ENCODE data around the gene INVS.
"Not testable (repeated sequence)": the region's sequence is repeated elsewhere in the genome, so short reads cannot be mapped to it uniquely, and the experiment has no call there.

INVS gene

DNA sequence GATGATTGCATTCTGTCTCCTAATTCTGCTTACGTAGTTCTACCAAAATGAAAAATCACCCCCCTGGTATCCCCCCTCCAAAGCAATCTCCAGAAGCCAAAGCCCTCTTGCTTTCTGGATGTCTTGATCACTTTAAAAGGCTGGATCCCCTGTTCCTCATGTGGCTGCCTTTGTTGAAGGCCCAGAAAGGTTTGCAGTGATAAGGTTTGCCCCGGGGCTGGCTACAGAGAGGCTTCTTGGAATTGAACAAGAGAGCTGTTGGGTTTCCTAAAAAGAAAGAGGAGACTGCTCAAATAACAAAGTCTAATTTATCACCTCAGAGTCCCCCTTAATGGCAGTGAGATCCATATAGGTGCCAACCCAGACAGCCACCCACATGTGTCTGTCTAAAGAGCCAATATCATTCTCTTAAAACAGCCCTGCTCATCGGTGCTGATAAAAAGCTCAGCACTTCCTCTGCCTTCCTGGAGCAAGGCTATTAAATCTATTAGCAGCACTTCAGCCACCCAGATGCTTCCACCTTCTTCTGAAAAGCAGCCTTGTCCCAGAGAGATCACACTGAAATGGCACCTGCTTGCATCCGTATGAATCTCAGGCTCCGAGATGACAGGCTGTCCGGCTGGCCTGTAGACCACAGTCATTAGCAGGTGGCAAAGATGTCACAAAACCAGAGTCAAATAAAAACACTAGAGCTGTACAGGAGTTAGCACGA is 182.8 kb downstream of the INVS start:
- DNase-seq, result no peak

DNA sequence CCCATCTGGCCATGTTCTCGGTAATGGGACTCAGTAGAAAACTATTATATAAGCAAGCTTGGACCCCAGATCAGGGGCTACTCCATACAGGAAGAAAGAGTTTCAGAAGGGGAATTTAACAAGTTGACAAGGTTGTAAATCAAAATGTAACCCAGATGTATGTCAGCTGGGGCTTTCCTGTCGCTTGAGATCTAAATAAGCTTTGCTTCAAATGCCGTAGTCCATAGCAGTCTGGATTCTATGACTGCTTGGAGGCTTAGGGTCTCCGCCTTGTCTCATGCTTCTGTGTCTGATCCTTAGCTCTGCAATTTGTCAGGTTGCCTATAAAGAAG is 183.3 kb downstream of the INVS start:
- DNase-seq, result no peak

DNA sequence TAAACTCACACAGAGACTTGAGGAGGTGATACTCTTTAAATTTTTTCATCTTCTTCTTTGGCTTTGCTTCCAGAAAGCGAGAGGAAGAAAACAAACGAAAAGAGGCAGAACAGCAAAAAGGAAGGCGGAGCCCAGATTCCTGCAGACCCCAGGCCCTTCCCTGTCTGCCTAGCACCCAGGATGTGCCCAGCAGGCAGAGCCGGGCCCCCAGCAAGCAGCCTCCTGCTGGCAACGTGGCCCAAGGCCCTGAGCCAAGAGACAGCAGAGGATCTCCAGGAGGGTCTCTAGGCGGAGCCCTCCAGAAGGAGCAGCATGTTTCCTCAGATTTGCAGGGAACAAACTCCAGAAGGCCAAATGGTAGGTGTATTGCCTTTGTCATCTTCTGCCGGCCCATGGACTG is 185.2 kb downstream of the INVS start:
- DNase-seq, result no peak

DNA sequence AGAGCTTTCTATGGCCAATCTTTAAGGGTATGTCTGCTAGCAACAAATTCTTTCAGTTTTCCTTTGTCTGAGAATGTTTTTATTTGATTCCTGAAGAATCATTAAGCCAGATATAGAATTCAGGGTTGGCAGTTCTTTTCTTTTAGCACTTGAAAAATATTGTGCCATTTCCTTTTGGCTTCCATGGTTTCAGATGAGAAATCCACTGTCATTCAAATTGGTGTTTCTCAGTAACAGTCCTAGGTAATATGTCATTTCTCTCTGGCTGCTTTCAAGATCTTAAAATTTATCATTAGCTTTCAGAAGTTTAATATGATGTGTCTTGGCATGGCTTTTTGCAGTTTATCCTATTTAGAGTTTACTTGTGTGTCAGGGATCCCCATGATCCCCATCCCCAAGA is 186.0 kb downstream of the INVS start:
- DNase-seq, result no peak

DNA sequence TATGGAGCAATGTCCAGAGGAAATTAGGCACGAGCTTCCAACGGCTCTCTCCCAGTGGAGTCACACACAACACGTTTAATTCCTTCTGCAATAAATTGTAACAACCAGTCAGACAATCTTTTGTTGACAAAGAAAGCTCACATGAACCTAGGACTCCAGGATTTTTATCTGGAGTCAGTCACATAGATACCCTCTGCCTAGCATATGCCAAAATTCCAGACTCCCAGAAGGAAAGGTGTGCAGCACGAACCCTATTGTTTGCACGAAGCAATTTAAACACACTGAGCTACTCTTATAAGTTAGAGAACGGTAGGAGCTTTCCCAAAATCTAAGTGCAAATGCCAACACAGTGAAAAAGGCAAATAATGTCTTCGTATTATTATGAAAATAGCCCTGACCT is 186.6 kb downstream of the INVS start:
- DNase-seq, result no peak

DNA sequence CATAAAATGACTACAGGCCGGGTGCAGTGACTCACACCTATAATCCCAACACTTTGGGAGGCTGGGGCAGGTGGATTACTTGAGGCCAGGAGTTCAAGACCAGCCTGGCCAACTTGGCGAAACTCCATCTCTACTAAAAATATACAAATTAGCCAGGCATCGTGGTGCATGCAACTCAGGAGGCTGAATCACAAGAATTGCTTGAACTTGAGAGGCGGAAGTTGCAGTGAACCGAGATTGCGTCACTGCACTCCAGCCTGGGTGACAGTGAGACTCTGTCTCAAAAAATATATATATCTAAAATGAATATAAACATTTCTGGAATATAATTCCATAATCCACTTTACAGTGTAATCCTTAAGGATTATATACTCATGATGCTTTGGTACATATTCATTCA is 187.2 kb downstream of the INVS start:
- DNase-seq, result no peak

DNA sequence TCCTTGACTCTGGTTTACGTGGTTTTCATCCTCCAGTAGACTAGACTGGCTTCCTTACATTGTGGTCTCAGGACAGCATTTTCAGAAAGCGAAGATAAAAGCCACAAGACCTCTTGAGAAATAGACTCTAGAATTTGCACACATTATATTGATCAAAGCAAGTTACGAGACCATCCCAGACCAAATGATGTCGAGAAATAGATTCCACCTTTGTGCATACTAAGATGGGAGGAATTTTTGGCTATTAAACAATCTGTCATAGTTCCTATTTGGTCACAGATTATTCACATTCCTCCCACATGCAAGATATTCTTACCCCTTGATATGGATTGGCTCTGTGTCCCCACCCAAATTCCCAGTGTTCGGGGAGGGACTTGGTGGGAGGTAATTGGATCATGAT is 188.1 kb downstream of the INVS start:
- DNase-seq, result no peak

DNA sequence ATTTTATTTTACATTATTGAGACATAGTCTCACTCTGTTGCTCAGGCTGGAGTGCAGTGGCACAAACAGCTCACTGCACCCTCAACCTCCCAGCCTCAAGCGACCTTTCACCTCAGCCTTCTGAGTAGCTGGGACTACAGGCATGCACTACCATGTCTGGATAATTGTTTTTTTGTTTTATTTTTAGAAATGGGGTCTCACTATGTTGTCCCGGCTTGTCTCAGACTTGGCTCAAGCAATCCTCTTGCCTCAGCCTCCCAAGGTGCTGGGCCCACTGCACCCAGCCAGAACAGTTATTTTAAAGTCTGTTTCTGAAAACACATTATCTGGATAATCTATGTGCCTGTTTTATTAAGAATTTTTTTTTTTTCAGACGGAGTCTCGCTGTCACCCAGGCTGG is 191.7 kb downstream of the INVS start:
- DNase-seq, result no peak

DNA sequence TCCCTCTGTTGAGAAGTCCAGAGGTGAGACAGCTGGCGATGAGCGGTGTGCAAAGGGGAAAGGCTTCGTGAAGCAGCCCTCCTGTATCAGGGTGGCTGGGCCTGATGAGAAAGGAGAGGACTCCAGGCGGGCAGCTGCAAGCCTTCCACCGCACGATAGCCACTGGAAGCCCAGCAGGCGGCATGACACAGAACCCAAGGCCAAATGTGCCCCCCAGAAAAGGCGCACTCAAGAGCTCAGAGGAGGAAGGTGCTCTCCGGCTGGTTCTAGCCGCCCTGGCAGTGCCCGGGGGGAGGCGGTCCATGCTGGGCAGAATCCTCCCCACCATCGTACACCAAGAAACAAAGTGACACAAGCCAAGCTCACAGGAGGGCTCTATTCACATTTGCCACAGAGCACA is 193.4 kb downstream of the INVS start:
- DNase-seq, result no peak

DNA sequence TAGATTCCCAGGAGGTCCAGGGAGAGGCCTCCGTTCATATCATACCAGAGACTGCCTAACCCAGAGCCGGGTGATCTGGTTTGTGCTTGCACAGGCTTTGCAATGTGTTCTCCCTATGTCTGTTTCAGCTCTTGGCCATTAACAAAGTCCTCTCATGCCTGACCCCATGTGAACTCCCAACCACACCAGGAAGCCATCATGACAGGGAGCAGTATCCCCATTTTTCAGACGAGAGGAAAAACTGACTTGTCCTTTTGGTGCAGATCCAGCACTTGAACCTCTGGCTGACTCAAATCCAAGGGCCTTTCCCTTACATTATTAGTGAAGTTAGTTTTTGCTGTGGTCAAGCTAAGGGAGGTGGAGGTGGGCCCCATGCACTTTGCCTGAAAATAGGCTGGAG is 195.3 kb downstream of the INVS start:
- no peak for DNase-seq

DNA sequence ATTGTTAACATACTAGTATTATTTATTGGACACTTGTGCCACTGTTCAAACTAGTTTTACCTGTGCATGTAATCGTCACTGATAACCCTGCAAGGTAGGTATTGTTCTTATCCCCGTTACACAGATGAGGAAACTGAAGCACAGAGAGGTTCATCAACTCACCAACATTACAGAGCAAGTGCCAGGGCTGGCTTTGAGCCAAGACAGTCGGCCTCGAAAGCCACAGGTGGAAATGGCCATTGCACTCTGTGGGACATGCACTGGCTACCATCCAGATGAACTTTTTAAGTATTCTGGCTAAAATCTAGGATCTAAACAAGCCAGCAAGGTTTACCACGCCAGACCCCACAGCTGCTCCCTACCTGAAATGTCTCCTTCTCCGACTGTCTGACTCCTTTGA is 195.8 kb downstream of the INVS start:
- no peak for DNase-seq

DNA sequence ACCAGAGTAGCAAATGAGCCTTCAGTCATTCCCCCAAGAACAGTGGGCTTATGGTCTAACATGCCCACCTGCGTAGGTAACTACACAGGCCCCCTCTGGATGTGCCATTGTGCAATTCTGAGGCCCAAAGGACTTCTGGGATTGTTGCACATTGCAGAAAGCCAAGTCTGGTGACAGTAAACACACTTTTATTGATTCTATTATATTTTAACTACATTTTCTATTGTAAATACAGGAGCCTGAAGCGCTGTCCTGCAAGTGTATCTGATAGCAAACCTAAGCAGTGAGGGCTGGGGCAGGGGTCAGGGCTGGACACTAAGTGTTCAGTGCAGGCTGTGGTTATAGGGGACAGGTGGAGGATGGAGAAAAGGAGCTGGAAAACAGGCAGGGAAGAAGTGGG is 196.2 kb downstream of the INVS start:
- no peak for DNase-seq

DNA sequence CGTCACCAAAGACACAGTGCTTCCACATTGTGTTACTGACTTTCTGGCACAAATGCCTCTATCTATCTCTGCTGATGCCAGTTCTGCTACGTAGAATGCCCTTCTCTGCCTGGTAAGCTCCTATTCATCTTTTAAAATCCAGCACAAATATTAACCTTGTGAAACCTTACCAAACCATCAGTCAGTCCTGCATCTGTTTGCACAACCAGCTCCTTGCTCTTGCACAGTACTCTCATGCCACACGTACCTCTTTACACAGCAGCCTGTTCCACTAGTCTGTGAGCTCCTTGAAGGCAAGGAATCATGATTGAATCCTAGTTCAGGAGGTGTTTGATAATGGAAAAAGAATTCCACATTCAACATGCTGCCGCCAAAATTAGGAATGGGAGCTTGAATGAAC is 197.4 kb downstream of the INVS start:
- DNase-seq, result no peak

DNA sequence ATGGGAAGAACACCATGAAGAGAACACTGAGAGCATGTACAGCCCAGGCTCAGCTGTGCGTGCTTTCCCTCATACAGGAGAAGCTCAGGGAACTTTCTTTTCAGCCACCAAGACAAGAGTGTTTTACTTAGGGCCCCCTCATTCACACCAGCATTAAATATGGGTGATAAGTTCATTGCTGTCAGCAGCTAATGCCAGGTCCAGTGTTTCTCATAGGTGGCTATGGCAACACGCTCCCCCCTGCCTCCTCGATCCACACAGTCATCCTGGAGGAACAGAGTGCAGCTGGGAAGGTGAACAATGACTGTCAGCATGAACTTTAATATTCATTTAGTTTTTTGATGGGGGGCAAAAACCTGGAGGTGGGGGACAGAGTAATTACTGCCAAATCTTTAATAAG is 199.3 kb downstream of the INVS start:
- no peak for DNase-seq

DNA sequence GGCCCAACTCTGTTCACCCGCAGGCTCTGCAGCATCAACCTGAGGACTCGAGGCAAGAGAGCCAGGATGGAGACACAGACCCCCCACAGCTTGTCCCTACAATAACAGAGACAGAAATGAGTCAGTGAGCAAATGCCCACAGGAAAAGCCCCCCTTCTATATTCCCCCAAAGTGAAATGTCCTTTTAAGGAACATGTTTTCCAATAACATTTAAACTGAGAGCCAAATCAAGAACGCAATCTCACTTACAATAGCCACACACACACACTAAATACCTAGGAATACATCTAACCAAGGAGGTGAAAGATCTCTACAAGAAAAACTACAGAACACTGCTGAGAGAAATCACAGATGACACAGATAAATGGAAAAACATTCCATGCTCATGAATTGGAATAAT is 204.7 kb downstream of the INVS start:
- DNase-seq, result no peak

DNA sequence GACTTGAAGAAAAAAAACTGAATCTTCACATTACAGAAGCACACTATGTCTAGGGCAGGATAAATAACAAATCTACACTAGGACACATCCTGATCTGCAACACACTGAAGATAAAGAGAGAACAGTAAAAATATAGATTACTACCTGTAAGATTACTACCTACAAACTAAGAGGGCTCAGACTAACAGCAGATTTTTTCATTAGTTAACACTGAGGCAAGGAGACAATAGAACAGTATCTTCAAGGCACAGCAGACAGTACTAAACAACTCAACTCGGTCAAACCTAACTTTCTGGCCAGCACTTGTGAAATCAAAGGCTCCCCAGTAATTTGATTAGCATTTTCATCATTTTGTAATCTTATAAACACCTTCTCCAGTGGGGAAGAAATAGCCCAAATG is 207.2 kb downstream of the INVS start:
- DNase-seq, result no peak

DNA sequence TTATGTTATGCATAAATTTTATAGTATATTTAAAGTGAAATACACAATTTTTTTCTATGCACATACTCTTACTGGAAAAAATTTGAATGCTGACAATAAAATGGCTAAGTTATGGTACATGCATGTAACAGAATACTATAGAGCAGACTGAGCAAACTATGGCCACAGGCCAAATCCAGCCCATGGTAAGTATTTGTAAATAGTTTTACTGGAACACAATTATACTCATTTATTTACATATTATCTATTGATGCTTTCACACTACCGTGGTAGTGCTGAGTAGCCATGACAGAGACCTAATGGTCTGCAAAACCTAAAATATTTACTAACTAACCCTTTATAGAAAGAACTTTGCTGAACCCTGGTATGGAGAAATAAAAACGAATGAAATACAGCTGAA is 208.0 kb downstream of the INVS start:
- no peak for DNase-seq

DNA sequence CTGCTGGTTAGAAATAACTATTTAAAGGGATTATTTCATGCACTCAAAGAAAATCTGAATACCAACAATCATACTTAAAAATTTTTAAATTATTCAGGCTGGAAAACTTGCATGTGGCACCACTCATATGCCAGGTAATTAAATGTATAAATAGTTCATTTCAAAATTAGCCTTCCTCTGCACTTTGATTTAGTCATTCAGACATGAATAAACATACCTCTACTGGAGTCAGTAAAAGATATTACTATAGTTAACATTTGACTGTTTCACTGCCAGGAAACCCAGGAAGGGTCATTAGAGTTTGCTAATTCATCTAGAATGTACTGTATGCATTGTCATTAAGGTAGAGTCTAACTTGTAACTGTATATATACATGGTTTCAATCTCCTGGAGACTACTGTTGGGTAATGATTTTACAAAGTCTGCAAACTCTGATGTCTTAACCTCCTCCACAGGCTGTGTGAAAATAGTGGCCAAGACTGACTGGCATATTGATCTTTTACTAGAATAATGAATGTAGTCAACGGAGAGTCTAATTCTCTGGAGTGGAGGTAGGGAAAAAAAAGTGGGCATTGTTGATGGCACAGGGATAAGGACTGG is 210.0 kb downstream of the INVS start:
- no peak for DNase-seq

DNA sequence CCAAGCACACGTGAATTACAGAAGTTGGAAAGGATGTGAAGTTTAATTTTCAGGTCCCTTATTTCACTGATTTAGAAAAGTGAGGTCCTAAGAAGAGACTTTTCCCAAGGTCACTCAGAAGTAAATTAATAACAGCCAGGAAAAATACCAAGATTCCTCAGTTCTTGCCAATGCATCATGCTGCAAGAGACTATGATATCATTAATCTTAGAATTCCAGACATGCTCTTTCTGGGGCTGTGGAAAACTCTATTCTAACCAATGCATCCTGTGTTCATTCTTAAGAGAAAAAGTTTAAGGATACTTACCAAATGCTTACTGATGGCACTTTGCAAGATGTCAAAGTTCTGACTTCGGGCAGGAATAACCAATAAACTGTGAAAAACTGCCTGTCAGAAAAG is 210.9 kb downstream of the INVS start:
- no peak for DNase-seq

DNA sequence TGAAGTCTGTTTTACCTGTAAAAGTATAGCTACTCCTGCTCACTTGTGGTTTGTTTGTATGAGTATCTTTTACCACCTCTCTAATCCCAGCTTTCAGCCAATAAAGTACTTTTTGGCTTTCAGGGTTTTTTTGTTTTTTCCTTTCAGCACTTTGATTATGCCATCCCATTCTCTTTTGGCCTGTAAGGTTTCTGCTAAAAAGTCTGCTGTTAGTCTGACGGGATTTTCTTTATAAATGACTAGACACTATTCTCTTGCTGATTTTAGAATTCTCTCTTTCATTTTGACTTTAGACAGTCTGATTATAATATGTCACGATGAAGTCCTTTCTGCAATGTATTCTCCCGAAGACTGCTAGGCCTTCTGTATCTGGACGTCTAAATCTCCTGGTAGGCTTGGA is 216.5 kb downstream of the INVS start:
- DNase-seq, result no peak

DNA sequence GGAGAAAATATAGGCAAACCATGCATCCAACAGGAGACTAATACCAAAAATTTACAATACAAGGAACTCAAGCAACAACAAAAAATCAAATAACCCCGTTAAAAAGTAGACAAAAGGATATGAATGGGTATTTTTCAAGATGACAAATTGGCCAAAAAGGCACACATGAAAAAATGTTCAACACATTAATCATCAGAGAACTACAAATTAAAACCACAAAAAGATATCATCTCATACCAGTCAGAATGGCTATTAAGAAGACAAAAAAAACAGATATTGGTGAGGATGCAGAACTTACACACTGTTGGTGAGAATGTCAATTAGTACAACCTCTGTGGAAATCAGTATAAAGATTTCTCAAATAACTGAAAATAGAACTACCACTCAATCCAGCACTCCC is 218.7 kb downstream of the INVS start:
- no peak for DNase-seq

DNA sequence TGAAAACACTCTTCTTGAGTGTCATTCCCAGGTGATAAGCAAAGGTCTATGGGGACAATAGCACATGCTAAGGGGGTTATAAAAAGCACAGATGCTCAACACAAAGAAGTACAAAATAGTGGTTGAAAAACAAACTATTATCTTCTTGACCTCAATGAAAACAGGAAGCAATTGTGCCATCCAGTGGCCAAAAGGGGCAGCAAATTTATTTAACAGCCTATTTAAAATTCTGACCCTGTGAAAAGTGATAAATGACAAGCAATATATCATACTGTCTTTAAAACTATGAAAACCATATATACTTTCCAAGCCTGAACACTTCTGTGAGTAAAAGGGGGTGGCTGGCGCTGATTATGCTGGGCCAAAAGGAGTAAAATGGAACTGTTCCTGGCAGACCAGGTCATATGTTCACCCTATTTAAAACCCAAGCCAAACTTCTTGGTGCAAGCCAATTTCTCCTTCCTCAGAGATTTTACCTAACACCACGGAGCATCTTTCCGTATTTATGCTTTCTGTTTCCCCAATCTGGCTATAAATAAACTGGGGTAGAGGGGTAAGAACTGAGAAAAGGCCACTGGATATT is 224.0 kb downstream of the INVS start:
- DNase-seq, result no peak

DNA sequence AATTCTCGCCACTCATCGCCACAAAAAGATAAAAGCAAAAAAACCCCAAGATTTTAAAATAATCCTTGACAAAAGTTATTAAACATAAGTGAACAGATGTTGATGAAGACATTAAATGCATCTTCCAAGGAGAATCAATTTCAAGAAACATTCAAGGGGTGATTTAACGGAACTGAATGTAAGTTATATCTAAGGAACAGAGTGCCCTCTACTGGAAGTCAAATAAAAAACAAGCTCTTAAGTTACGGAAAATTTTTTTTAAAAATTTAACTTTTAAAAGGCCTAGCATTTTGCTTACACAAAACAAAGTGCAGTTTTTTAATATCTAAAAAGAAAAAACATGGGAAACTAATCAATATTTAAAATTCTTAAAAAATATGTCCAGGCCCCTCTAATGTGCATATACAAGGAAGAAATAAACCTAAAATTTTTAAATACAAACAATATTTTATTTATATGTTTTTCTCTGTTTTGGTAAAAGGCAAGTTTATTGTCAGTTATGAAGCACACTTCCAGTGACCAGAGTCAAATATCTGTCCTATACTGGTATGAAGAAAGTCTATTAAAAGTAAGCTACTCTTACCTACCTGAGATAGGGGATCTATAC is 225.7 kb downstream of the INVS start:
- no peak for DNase-seq

DNA sequence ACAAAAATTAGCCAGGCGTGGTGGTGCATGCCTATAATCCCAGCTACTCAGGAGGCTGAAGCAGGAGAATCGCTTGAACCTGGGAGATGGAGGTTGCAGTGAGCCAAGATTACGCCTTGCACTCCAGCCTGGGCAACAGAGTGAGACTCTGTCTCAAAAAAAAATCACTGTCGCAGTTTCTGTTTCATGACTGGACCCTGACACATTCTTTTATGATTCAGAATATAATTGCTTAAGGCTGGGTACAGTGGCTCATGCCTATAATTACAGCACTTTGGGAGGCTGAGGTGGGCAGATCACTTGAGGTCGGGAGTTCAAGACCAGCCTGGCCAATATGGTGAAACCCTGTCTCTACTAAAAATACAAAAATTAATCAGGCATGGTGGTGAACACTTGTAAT is 239.7 kb downstream of the INVS start:
- DNase-seq, result not testable (repeated sequence)

DNA sequence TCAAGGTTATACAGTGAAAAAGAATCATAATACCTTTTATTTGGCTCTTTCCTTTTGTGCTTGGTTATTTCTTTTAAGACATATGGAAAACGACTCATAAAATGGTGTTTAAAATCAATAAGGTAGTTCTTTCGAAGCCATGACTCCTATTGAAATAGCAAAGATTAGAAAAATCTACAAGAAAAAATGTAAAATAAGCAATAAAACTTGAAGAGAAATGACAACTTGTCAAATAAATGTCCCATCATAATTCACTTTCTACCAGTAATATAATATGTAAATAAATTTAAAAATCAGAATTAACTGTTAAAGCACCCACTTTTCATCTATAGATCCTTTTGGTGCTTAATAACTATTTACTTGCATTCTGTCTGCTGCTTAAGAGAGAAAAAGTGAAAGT is 241.2 kb downstream of the INVS start:
- no peak for DNase-seq

Data from stimulated activated CD4-positive, alpha-beta T cell treated with anti-CD3 and anti-CD28 coated beads, Interleukin-12 subunit alpha, Interleukin-12 subunit beta, amount 100 ng/mL, for 4 hours (primary cell).